Sigmoid colon (tissue), 7 donors: ENCODE measurements around the gene IZUMO1. TPM values are rescaled to one million over a fixed set of nuclear protein-coding genes. Genes with fewer than 3 reads are reported as not detected.
A peak's percentile ranks its signal among the peaks of the same experiment; 100 is the strongest.

Experiments used
- DNase-seq: peaks from one replicate; pipeline ENCODE4 v3.0.0-alpha.2; 2019
- H3K27ac ChIP-seq, 4 donors: fragments of 200-600 bp; sonication (generic); one replicate each; pipeline ENCODE4 v1.5.1; 2016 to 2019; ENCODE audit warnings: mild to moderate bottlenecking in 1 of 4
- H3K27me3 ChIP-seq, 3 donors: fragments of 200-600 bp; sonication (generic); one replicate each; pipeline ENCODE4 v1.5.1; 2019; ENCODE audit warnings: mild to moderate bottlenecking in 1 of 3
- H3K36me3 ChIP-seq, 4 donors: fragments of 200-600 bp; sonication (generic); one replicate each; pipeline ENCODE4 v1.5.1; 2016 to 2019
- H3K4me1 ChIP-seq, 4 donors: fragments of 200-600 bp; sonication (generic); one replicate each; pipeline ENCODE4 v1.5.1; 2017 to 2019
- H3K4me3 ChIP-seq, 4 donors: fragments of 200-600 bp; sonication (generic); one replicate each; pipeline ENCODE4 v1.5.1; 2017 to 2019; ENCODE audit warnings: mild to moderate bottlenecking in 2 of 4, moderate library complexity in 1 of 4
- H3K9me3 ChIP-seq, 4 donors: fragments of 200-600 bp in 3 of 4; sonication (generic) in 3 of 4; one replicate each; pipeline versions ENCODE4 v1.5.1 to v1.6.1; 2013 to 2019
- EP300 ChIP-seq, 4 donors: sonication (generic); formaldehyde crosslinking; IDR thresholded peaks; one replicate each; pipeline ENCODE4 v1.6.1; 2017; ENCODE audit warnings: antibody characterized with exemption in 4 of 4
- POLR2A ChIP-seq, 2 donors: fragments of 450-650 bp; IDR thresholded peaks; one replicate each; pipeline ENCODE4 v1.6.1; 2016; ENCODE audit warnings: antibody characterized with exemption in 2 of 2, mild to moderate bottlenecking in 2 of 2, moderate library complexity in 2 of 2
- POLR2AphosphoS5 ChIP-seq, 4 donors: sonication (generic); formaldehyde crosslinking; IDR thresholded peaks; one replicate each; pipeline ENCODE4 v1.6.1; 2017; ENCODE audit warnings: antibody characterized with exemption in 4 of 4
- WGBS, 2 donors: extraction: QIAGEN DNeasy Blood & Tissue Kit; methylation state at CpG; one replicate each; pipeline ENCODE4 v1.1.7; 2013; 5-methylcytosine and 5-hydroxymethylcytosine counted together
- intact Hi-C: fragments of 100-400 bp; cut with DNase I; formaldehyde crosslinking; loops from one replicate; pipeline ENCODE4 v1.15.1; 2023
- polyA plus RNA-seq, 3 donors: library from polyadenylated mRNA; stranded (reverse); fragments of 200-250 nt; gene quantifications; one replicate each; pipeline ENCODE4 v1.2.3, GENCODE V29; 2013
- total RNA-seq, 4 donors: library from RNA; depleted of rRNA; stranded (reverse); fragments of >200 nt; gene quantifications; one replicate each; pipeline ENCODE4 v1.1.0, GENCODE V29; 2016
- TF ChIP-seq, protein P1 (sequence below), 4 experiments: fragments of 450-650 bp in 3 of 4; fragments of 200-600 bp in 1 of 4; IDR thresholded peaks; one replicate each; pipeline ENCODE4 v1.5.1; 2016 to 2019; ENCODE audit warnings: antibody characterized with exemption in 4 of 4, mild to moderate bottlenecking in 3 of 4, moderate library complexity in 2 of 4
- donor health status: healthy with polysubstance abuse.
- donor health status: Bipolar disorder and iron deficiency.
- donor health status: healthy.

The IZUMO1 gene
- total and polyA plus RNA-seq, 7 donors = 0.15 to 1.8 TPM; not detected in 5

- WGBS, 2 donors = 59 to 77% methylated on average over 77 of the region's 77 CpGs
- peaks cover 0 to 7% (median 4%) of the 10 kb centered on the region in 4 donors for H3K4me1 ChIP-seq
- no peak for DNase-seq
- H3K4me3 ChIP-seq = peak overlapping the region in 3 of 4 donors; percentile 31 to 35 (median 33)
- no peaks in the 10 kb centered on the region for H3K36me3 ChIP-seq
- peak overlapping the region in 2 of 4 donors; percentile 44 to 58 for H3K27ac ChIP-seq
- TF ChIP-seq, protein P1, sequence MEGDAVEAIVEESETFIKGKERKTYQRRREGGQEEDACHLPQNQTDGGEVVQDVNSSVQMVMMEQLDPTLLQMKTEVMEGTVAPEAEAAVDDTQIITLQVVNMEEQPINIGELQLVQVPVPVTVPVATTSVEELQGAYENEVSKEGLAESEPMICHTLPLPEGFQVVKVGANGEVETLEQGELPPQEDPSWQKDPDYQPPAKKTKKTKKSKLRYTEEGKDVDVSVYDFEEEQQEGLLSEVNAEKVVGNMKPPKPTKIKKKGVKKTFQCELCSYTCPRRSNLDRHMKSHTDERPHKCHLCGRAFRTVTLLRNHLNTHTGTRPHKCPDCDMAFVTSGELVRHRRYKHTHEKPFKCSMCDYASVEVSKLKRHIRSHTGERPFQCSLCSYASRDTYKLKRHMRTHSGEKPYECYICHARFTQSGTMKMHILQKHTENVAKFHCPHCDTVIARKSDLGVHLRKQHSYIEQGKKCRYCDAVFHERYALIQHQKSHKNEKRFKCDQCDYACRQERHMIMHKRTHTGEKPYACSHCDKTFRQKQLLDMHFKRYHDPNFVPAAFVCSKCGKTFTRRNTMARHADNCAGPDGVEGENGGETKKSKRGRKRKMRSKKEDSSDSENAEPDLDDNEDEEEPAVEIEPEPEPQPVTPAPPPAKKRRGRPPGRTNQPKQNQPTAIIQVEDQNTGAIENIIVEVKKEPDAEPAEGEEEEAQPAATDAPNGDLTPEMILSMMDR (IDR thresholded peaks at IDR 0.05) = no peak
- peak in 1 of 4 donors; percentile 36 for TF ChIP-seq POLR2AphosphoS5 (IDR thresholded peaks at IDR 0.05)
- peaks cover 0 to 25% (median 0%) of the 10 kb centered on the region in 3 donors for H3K27me3 ChIP-seq
- no peaks in the 10 kb centered on the region for H3K9me3 ChIP-seq
- intact Hi-C loops = no loop called here
Observed at GRCh38 chr19:48728911-48729664, 17.6 kb downstream of the IZUMO1 start.

GRCh38 chr19:48726556-48726955, 20.2 kb downstream of the IZUMO1 start:
- H3K36me3 ChIP-seq = no peaks in the 10 kb centered on the region
- peaks cover 0 to 25% (median 0%) of the 10 kb centered on the region in 3 donors for H3K27me3 ChIP-seq
- no peak overlapping the region for H3K4me3 ChIP-seq
- TF ChIP-seq, protein P1 (IDR thresholded peaks at IDR 0.05) = no peak
- TF ChIP-seq POLR2A (IDR thresholded peaks at IDR 0.05) = no peak
- no peak for TF ChIP-seq EP300 (IDR thresholded peaks at IDR 0.05)
- TF ChIP-seq POLR2AphosphoS5 (IDR thresholded peaks at IDR 0.05) = no peak
- intact Hi-C loops = no loop called here
- H3K4me1 ChIP-seq = peaks cover 0 to 7% (median 4%) of the 10 kb centered on the region in 4 donors
- 66 to 86% methylated on average over 2 of the region's 2 CpGs for WGBS, 2 donors
- no peak for DNase-seq
- H3K27ac ChIP-seq = peak overlapping the region in 2 of 4 donors; percentile 66 to 73
- H3K9me3 ChIP-seq = no peaks in the 10 kb centered on the region

- TF ChIP-seq POLR2AphosphoS5 (IDR thresholded peaks at IDR 0.05) = peak in 3 of 4 donors; percentile 33 to 56 (median 56)
- peak in 2 of 4 donors; percentile 20 to 24 for TF ChIP-seq EP300 (IDR thresholded peaks at IDR 0.05)
- no peak for TF ChIP-seq POLR2A (IDR thresholded peaks at IDR 0.05)
- peak; percentile 86 for DNase-seq
Observed at GRCh38 chr19:48724796-48725753, 21.6 kb downstream of the IZUMO1 start.

GRCh38 chr19:48722196-48722708, 24.5 kb downstream of the IZUMO1 start:
- H3K27me3 ChIP-seq = no peaks in the 10 kb centered on the region
- no peak for DNase-seq
- H3K9me3 ChIP-seq = no peaks in the 10 kb centered on the region
- no peak overlapping the region for H3K27ac ChIP-seq
- TF ChIP-seq EP300 (IDR thresholded peaks at IDR 0.05) (no peak), POLR2A (IDR thresholded peaks at IDR 0.05) (no peak), POLR2AphosphoS5 (IDR thresholded peaks at IDR 0.05) (no peak)
- no peaks in the 10 kb centered on the region for H3K36me3 ChIP-seq
- WGBS, 2 donors = 77 to 87% methylated on average over 11 of the region's 11 CpGs
- H3K4me3 ChIP-seq = no peak overlapping the region
- peaks cover 0 to 32% (median 12%) of the 10 kb centered on the region in 4 donors for H3K4me1 ChIP-seq
- intact Hi-C loops = no loop called here

More at GRCh38 chr19:48724796-48725753, 21.6 kb downstream of the IZUMO1 start:
- Histone ChIP-seq H3K4me1 (peaks cover 0 to 14% (median 7%) of the 10 kb centered on the region in 4 donors), H3K27me3 (peaks cover 0 to 12% (median 0%) of the 10 kb centered on the region in 3 donors), H3K9me3 (no peaks in the 10 kb centered on the region), H3K36me3 (no peaks in the 10 kb centered on the region), H3K27ac (peak overlapping the region; percentile 41 to 73 (median 64)), H3K4me3 (no peak overlapping the region)
- 49 to 60% methylated on average over 11 of the region's 11 CpGs for WGBS, 2 donors
- intact Hi-C loops = no loop called here

DNA sequence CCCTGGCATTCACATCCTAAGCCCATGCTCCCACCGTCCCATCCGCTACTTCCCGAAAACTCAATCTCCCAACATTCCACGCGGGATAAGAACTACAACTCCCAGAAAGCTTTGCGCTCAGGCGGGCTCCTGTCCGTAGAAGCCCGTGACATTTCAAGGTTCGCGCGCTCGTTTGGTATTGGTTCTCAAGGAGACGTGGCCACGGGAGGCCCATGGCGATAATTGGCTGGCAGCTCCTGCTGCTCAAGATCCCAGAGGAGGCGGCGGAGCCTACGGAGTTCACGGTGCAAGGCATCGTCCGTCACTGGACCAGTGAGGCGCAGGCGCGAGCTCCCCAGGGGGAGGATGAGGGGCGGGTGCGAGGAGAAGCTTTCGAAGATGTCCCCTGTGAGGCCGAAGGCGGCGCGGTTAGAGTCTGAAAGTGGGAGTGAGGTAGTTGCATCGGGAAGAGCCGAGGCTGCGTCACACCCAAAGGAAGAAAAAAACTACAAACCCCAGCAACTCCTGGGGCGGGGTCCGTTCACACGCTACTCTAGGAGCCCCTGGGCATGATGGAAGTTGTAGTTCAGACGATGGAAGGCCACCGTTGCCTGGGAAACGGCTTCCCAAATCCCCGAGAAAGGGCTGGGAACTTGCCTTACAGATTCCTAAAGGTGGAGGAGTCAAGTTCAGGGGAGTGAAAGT, 26.0 kb downstream of the IZUMO1 start:
- Histone ChIP-seq H3K4me1 (peaks cover 0 to 47% (median 26%) of the 10 kb centered on the region in 4 donors), H3K9me3 (no peaks in the 10 kb centered on the region), H3K4me3 (peak overlapping the region; percentile 41 to 64 (median 55)), H3K27me3 (no peaks in the 10 kb centered on the region), H3K36me3 (no peaks in the 10 kb centered on the region), H3K27ac (peak overlapping the region; percentile 88 to 92 (median 90))
- DNase-seq = peak; percentile 100
- 2 to 12% methylated on average over 42 of the region's 42 CpGs for WGBS, 2 donors
- TF ChIP-seq POLR2A (IDR thresholded peaks at IDR 0.05) (no peak), POLR2AphosphoS5 (IDR thresholded peaks at IDR 0.05) (peak in 3 of 4 donors; percentile 45 to 55 (median 48))
- intact Hi-C loops = no loop called here
